Measurements from ENCODE around the gene PYROXD2. TPM values are rescaled to one million over a fixed set of nuclear protein-coding genes. Genes with fewer than 3 reads are reported as not detected.

Gene PYROXD2
- total RNA-seq, 1 experiment from 2014 or later, result 2.3 TPM

DNA sequence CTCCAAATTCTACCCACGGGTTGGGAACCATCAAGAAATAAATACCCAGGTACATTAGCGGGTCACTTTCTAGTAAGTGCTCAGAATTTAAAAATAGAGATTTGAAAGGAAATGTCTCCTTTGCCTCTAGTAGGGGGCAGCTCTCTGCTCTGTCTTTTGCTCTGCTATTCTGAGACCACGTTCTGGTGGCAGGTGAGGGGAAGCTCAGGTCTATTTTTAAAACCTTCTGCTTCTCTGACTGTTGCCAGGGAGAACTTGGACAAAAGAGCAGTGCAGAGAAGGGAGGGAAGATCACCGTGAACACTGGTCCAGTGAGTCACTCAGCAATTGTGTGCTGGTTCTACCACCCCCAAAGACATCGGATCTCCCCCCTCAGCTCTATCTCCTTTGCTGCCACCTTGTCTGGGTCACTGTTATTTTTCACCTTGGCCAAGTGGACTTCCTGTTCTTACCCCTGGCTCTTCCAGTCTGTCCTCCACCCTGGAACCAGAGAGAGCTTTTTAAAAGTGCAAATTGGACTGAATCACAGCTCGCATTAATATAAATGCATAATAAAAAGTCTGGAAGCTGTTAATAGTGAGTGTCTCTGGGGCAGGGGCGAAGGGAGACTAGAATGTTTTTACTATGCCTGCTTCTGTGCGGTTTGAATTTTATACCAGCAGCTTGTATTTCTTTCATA, 74.6 kb downstream of the PYROXD2 start:
- no TSS peak for BruUV-seq (replicated peaks)
- in situ Hi-C loops (cut with HindIII; ENCODE audit: low pct_unique_long_range_greater_than_20kb, low sequenced_read_pairs), result no loop called here
- ChIA-PET CTCF (no interaction called here), POLR2A (interaction anchor here (0.7 kb wide), 1 partner anchor 103 kb away, joined by 4 read pairs; no protein-coding TSS in a partner anchor)
- intact Hi-C loops (cut with micrococcal nuclease; ENCODE audit: unreplicated experiment), result no loop called here
- Histone ChIP-seq H3K27ac (ENCODE audit: low read length) (no peak overlapping the region), H3K27me3 (ENCODE audit: control insufficient read depth, insufficient read depth, low read length) (peaks cover 5% of the 10 kb centered on the region), H3K4me3 (ENCODE audit: low read depth in 2 of 2, low read length in 2 of 2) (no peak overlapping the region), H3K4me1 (ENCODE audit: control insufficient read depth, insufficient read depth, low read length) (no peaks in the 10 kb centered on the region), H3K9me3 (ENCODE audit: control insufficient read depth, insufficient read depth, low read depth, low read length) (no peaks in the 10 kb centered on the region), H3K36me3 (ENCODE audit: control insufficient read depth, insufficient read depth, low read length) (no peaks in the 10 kb centered on the region)
- TF ChIP-seq, protein P1, sequence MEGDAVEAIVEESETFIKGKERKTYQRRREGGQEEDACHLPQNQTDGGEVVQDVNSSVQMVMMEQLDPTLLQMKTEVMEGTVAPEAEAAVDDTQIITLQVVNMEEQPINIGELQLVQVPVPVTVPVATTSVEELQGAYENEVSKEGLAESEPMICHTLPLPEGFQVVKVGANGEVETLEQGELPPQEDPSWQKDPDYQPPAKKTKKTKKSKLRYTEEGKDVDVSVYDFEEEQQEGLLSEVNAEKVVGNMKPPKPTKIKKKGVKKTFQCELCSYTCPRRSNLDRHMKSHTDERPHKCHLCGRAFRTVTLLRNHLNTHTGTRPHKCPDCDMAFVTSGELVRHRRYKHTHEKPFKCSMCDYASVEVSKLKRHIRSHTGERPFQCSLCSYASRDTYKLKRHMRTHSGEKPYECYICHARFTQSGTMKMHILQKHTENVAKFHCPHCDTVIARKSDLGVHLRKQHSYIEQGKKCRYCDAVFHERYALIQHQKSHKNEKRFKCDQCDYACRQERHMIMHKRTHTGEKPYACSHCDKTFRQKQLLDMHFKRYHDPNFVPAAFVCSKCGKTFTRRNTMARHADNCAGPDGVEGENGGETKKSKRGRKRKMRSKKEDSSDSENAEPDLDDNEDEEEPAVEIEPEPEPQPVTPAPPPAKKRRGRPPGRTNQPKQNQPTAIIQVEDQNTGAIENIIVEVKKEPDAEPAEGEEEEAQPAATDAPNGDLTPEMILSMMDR (IDR thresholded peaks at IDR 0.05), result no peak
- TF ChIP-seq POLR2AphosphoS5 (IDR thresholded peaks at IDR 0.05; ENCODE audit: low read depth, low read length), result no peak
- TF ChIP-seq SIN3A (IDR thresholded peaks at IDR 0.05; ENCODE audit: borderline replicate concordance, insufficient read depth, low read depth, low read length), result no peak
- TF ChIP-seq TCF7L2 (IDR thresholded peaks at IDR 0.05; ENCODE audit: low read depth, low read length), result no peak
- TF ChIP-seq, protein P2, sequence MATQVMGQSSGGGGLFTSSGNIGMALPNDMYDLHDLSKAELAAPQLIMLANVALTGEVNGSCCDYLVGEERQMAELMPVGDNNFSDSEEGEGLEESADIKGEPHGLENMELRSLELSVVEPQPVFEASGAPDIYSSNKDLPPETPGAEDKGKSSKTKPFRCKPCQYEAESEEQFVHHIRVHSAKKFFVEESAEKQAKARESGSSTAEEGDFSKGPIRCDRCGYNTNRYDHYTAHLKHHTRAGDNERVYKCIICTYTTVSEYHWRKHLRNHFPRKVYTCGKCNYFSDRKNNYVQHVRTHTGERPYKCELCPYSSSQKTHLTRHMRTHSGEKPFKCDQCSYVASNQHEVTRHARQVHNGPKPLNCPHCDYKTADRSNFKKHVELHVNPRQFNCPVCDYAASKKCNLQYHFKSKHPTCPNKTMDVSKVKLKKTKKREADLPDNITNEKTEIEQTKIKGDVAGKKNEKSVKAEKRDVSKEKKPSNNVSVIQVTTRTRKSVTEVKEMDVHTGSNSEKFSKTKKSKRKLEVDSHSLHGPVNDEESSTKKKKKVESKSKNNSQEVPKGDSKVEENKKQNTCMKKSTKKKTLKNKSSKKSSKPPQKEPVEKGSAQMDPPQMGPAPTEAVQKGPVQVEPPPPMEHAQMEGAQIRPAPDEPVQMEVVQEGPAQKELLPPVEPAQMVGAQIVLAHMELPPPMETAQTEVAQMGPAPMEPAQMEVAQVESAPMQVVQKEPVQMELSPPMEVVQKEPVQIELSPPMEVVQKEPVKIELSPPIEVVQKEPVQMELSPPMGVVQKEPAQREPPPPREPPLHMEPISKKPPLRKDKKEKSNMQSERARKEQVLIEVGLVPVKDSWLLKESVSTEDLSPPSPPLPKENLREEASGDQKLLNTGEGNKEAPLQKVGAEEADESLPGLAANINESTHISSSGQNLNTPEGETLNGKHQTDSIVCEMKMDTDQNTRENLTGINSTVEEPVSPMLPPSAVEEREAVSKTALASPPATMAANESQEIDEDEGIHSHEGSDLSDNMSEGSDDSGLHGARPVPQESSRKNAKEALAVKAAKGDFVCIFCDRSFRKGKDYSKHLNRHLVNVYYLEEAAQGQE (IDR thresholded peaks at IDR 0.05; ENCODE audit: insufficient read depth in 1 of 2, low read depth in 2 of 2, low read length in 1 of 2), result no peak
- no peak for ATAC-seq
- DNase-seq (ENCODE audit: low read depth, low spot score), result no peak

DNA sequence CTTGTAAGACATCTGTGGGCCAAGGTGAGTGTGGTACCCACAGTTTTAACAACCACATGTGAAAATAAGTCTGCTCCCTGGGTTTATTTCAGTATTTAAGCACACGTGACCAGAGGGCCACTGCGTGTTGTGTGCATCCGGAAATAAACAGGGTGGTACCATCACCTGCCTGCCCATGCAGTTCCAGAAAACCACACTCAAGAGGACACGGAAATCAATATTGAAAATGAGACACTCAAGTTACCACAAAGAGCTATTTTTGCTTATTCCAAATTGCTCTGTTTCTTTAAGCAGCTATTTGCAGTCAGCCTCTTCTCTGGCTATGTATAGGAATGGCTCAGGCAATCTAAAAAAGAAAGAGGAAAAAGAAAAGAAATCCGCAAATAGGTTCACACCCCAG, 75.2 kb downstream of the PYROXD2 start:
- in situ Hi-C loops (cut with HindIII; ENCODE audit: low pct_unique_long_range_greater_than_20kb, low sequenced_read_pairs), result no loop called here
- H3K27me3 ChIP-seq (ENCODE audit: control insufficient read depth, insufficient read depth, low read length), result peaks cover 5% of the 10 kb centered on the region
- TF ChIP-seq SIN3A (IDR thresholded peaks at IDR 0.05; ENCODE audit: borderline replicate concordance, insufficient read depth, low read depth, low read length) (no peak), TCF7L2 (IDR thresholded peaks at IDR 0.05; ENCODE audit: low read depth, low read length) (no peak), POLR2AphosphoS5 (IDR thresholded peaks at IDR 0.05; ENCODE audit: low read depth, low read length) (no peak)
- TF ChIP-seq, protein P2 (IDR thresholded peaks at IDR 0.05; ENCODE audit: insufficient read depth in 1 of 2, low read depth in 2 of 2, low read length in 1 of 2), result no peak
- TF ChIP-seq, protein P1 (IDR thresholded peaks at IDR 0.05), result no peak
- H3K36me3 ChIP-seq (ENCODE audit: control insufficient read depth, insufficient read depth, low read length), result no peaks in the 10 kb centered on the region
- no peak overlapping the region for H3K4me3 ChIP-seq (ENCODE audit: low read depth in 2 of 2, low read length in 2 of 2)
- no peaks in the 10 kb centered on the region for H3K4me1 ChIP-seq (ENCODE audit: control insufficient read depth, insufficient read depth, low read length)
- BruUV-seq (replicated peaks), result no TSS peak
- intact Hi-C loops (cut with micrococcal nuclease; ENCODE audit: unreplicated experiment), result no loop called here
- DNase-seq (ENCODE audit: low read depth, low spot score), result no peak
- POLR2A ChIA-PET, result no interaction called here
- no peak for ATAC-seq
- H3K27ac ChIP-seq (ENCODE audit: low read length), result no peak overlapping the region
- CTCF ChIA-PET, result no interaction called here
- no peaks in the 10 kb centered on the region for H3K9me3 ChIP-seq (ENCODE audit: control insufficient read depth, insufficient read depth, low read depth, low read length)
